ENCODE data around the gene APCDD1L.

- TF ChIP-seq, protein P1, sequence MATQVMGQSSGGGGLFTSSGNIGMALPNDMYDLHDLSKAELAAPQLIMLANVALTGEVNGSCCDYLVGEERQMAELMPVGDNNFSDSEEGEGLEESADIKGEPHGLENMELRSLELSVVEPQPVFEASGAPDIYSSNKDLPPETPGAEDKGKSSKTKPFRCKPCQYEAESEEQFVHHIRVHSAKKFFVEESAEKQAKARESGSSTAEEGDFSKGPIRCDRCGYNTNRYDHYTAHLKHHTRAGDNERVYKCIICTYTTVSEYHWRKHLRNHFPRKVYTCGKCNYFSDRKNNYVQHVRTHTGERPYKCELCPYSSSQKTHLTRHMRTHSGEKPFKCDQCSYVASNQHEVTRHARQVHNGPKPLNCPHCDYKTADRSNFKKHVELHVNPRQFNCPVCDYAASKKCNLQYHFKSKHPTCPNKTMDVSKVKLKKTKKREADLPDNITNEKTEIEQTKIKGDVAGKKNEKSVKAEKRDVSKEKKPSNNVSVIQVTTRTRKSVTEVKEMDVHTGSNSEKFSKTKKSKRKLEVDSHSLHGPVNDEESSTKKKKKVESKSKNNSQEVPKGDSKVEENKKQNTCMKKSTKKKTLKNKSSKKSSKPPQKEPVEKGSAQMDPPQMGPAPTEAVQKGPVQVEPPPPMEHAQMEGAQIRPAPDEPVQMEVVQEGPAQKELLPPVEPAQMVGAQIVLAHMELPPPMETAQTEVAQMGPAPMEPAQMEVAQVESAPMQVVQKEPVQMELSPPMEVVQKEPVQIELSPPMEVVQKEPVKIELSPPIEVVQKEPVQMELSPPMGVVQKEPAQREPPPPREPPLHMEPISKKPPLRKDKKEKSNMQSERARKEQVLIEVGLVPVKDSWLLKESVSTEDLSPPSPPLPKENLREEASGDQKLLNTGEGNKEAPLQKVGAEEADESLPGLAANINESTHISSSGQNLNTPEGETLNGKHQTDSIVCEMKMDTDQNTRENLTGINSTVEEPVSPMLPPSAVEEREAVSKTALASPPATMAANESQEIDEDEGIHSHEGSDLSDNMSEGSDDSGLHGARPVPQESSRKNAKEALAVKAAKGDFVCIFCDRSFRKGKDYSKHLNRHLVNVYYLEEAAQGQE (IDR thresholded peaks at IDR 0.05; ENCODE audit: low read depth): no peak
- TF ChIP-seq EP300 (IDR thresholded peaks at IDR 0.05; ENCODE audit: borderline replicate concordance): no peak
- TF ChIP-seq EGR1 (IDR thresholded peaks at IDR 0.05): no peak
- no peak for TF ChIP-seq CREB1 (IDR thresholded peaks at IDR 0.05; ENCODE audit: low read depth)
Observed at GRCh38 chr20:58558486-58559367, 43.5 kb upstream of the APCDD1L start.

All from Ishikawa (cell line).